ENCODE data around the gene CCDC91. TPM values are rescaled to one million over a fixed set of nuclear protein-coding genes. Genes with fewer than 3 reads are reported as not detected.

CCDC91 gene
- total RNA-seq, 1 experiment from 2014 or later, result 15.7 TPM

DNA sequence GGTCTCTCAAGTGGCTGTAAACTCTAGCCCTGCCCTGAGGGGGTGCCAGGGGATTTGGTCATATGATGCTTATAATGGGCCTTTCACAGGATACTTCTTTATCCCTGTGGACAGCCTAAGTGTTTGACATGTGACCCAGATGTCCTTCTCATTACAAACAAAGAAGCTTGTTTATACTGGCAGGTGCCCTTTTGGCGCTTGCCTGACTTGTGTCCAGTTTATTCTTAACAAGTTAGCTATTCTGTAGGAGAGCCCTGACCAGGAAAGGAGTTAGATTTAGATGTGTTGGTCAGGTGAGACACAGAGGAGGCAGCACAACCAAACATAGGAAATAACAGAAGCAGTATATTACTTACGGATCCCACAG lies 51.9 kb downstream of the CCDC91 start:
- peaks cover 8% of the 10 kb centered on the region for H3K9me3 Mint-ChIP-seq
- H3K4me1 Mint-ChIP-seq, result peaks cover 8% of the 10 kb centered on the region
- peaks cover 7% of the 10 kb centered on the region for H3K36me3 Mint-ChIP-seq
- H3K27me3 Mint-ChIP-seq (ENCODE audit: low read depth), result no peaks in the 10 kb centered on the region
- ATAC-seq (no peak), DNase-seq (ENCODE audit: low spot score) (no peak)
- TF ChIP-seq PRRX2 (CRISPR knock-in tag; IDR thresholded peaks at IDR 0.05) (no peak), NR3C1 (CRISPR knock-in tag; conservative IDR thresholded peaks at IDR 0.05; ENCODE audit: low read depth) (no peak), CBFB (CRISPR knock-in tag; IDR thresholded peaks at IDR 0.05; ENCODE audit: low read depth) (no peak), NR2C2 (CRISPR knock-in tag; IDR thresholded peaks at IDR 0.05) (no peak), TP53 (CRISPR knock-in tag; IDR thresholded peaks at IDR 0.05) (no peak), TEAD1 (CRISPR knock-in tag; IDR thresholded peaks at IDR 0.05) (no peak), FOXJ3 (CRISPR knock-in tag; IDR thresholded peaks at IDR 0.05; ENCODE audit: borderline replicate concordance) (no peak), RORB (CRISPR knock-in tag; IDR thresholded peaks at IDR 0.05) (no peak), MXD4 (CRISPR knock-in tag; IDR thresholded peaks at IDR 0.05; ENCODE audit: borderline replicate concordance) (no peak), ZBTB21 (CRISPR knock-in tag; IDR thresholded peaks at IDR 0.05; ENCODE audit: borderline replicate concordance) (no peak), ZNF121 (CRISPR knock-in tag; IDR thresholded peaks at IDR 0.05) (no peak), ELF4 (CRISPR knock-in tag; IDR thresholded peaks at IDR 0.05; ENCODE audit: low read depth) (no peak), ZNF423 (CRISPR knock-in tag; IDR thresholded peaks at IDR 0.05) (no peak)
- TF ChIP-seq, protein P1, sequence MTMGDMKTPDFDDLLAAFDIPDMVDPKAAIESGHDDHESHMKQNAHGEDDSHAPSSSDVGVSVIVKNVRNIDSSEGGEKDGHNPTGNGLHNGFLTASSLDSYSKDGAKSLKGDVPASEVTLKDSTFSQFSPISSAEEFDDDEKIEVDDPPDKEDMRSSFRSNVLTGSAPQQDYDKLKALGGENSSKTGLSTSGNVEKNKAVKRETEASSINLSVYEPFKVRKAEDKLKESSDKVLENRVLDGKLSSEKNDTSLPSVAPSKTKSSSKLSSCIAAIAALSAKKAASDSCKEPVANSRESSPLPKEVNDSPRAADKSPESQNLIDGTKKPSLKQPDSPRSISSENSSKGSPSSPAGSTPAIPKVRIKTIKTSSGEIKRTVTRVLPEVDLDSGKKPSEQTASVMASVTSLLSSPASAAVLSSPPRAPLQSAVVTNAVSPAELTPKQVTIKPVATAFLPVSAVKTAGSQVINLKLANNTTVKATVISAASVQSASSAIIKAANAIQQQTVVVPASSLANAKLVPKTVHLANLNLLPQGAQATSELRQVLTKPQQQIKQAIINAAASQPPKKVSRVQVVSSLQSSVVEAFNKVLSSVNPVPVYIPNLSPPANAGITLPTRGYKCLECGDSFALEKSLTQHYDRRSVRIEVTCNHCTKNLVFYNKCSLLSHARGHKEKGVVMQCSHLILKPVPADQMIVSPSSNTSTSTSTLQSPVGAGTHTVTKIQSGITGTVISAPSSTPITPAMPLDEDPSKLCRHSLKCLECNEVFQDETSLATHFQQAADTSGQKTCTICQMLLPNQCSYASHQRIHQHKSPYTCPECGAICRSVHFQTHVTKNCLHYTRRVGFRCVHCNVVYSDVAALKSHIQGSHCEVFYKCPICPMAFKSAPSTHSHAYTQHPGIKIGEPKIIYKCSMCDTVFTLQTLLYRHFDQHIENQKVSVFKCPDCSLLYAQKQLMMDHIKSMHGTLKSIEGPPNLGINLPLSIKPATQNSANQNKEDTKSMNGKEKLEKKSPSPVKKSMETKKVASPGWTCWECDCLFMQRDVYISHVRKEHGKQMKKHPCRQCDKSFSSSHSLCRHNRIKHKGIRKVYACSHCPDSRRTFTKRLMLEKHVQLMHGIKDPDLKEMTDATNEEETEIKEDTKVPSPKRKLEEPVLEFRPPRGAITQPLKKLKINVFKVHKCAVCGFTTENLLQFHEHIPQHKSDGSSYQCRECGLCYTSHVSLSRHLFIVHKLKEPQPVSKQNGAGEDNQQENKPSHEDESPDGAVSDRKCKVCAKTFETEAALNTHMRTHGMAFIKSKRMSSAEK (CRISPR knock-in tag; IDR thresholded peaks at IDR 0.05; ENCODE audit: borderline replicate concordance), result no peak
- TF ChIP-seq, protein P2, sequence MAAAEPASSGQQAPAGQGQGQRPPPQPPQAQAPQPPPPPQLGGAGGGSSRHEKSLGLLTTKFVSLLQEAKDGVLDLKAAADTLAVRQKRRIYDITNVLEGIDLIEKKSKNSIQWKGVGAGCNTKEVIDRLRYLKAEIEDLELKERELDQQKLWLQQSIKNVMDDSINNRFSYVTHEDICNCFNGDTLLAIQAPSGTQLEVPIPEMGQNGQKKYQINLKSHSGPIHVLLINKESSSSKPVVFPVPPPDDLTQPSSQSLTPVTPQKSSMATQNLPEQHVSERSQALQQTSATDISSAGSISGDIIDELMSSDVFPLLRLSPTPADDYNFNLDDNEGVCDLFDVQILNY (CRISPR knock-in tag; IDR thresholded peaks at IDR 0.05), result no peak
- TF ChIP-seq, protein P3, sequence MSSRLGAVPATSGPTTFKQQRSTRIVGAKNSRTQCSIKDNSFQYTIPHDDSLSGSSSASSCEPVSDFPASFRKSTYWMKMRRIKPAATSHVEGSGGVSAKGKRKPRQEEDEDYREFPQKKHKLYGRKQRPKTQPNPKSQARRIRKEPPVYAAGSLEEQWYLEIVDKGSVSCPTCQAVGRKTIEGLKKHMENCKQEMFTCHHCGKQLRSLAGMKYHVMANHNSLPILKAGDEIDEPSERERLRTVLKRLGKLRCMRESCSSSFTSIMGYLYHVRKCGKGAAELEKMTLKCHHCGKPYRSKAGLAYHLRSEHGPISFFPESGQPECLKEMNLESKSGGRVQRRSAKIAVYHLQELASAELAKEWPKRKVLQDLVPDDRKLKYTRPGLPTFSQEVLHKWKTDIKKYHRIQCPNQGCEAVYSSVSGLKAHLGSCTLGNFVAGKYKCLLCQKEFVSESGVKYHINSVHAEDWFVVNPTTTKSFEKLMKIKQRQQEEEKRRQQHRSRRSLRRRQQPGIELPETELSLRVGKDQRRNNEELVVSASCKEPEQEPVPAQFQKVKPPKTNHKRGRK (CRISPR knock-in tag; IDR thresholded peaks at IDR 0.05; ENCODE audit: borderline replicate concordance), result no peak
- TF ChIP-seq, protein P4, sequence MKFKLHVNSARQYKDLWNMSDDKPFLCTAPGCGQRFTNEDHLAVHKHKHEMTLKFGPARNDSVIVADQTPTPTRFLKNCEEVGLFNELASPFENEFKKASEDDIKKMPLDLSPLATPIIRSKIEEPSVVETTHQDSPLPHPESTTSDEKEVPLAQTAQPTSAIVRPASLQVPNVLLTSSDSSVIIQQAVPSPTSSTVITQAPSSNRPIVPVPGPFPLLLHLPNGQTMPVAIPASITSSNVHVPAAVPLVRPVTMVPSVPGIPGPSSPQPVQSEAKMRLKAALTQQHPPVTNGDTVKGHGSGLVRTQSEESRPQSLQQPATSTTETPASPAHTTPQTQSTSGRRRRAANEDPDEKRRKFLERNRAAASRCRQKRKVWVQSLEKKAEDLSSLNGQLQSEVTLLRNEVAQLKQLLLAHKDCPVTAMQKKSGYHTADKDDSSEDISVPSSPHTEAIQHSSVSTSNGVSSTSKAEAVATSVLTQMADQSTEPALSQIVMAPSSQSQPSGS (CRISPR knock-in tag; IDR thresholded peaks at IDR 0.05; ENCODE audit: borderline replicate concordance, low read depth), result no peak
- TF ChIP-seq, protein P5, sequence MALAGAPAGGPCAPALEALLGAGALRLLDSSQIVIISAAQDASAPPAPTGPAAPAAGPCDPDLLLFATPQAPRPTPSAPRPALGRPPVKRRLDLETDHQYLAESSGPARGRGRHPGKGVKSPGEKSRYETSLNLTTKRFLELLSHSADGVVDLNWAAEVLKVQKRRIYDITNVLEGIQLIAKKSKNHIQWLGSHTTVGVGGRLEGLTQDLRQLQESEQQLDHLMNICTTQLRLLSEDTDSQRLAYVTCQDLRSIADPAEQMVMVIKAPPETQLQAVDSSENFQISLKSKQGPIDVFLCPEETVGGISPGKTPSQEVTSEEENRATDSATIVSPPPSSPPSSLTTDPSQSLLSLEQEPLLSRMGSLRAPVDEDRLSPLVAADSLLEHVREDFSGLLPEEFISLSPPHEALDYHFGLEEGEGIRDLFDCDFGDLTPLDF (CRISPR knock-in tag; IDR thresholded peaks at IDR 0.05), result no peak
- ChIA-PET POLR2A (no interaction called here), CTCF (no interaction called here)
- no peak overlapping the region for H3K4me3 Mint-ChIP-seq
- H3K27ac Mint-ChIP-seq, result no peak overlapping the region
